ENCODE data around the gene NSMCE1. TPM values are rescaled to one million over a fixed set of nuclear protein-coding genes. Genes with fewer than 3 reads are reported as not detected.
"Not testable (repeated sequence)": the region's sequence is repeated elsewhere in the genome, so short reads cannot be mapped to it uniquely, and the experiment has no call there.

The NSMCE1 gene
- polyA plus RNA-seq, 3 donors, result 79.8 to 91.5 (median 84.7) TPM

DNA sequence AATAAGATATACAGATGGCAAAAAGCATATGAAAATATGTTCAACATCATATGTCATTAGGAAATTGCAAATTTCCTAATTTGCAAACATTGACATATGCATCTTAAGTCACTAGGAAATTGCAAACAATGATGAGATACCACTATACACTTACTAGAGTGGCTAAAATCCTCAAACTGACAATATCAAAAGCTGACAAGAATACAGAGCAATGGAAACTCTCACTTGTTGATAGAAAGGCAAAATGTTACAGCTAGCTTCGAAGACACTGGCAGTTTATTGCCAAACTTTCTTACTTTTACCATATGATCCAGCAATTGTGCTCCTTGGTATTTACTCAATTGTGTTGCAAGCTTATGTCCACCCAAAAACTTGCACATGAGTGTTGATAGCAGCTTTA is 40.2 kb upstream of the NSMCE1 start:
- DNase-seq (ENCODE audit: extremely low read depth in 1 of 11, low read depth in 9 of 11, low spot score in 4 of 11), result no peak

DNA sequence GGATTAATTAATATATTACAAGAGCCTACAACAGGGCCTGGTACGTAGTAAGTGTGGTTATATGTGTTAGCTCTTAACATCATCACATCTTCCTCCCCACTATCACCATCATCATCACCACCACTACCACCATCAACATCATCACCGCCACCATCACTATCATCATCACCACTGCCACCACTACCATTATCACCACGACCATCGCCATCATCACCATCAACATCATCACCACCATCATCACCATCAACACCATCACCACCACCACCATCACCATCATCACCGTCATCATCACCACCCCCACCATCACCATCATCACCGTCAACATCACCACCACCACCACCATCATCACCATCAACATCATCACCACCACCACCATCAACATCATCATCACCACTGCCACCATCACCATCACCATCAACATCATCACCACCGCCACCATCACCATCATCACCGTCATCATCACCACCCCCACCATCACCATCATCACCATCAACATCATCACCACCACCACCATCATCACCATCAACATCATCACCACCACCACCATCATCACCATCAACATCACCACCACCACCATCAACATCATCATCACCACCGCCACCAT is 37.4 kb upstream of the NSMCE1 start:
- DNase-seq (ENCODE audit: extremely low read depth in 1 of 11, low read depth in 9 of 11, low spot score in 4 of 11), result no peak

DNA sequence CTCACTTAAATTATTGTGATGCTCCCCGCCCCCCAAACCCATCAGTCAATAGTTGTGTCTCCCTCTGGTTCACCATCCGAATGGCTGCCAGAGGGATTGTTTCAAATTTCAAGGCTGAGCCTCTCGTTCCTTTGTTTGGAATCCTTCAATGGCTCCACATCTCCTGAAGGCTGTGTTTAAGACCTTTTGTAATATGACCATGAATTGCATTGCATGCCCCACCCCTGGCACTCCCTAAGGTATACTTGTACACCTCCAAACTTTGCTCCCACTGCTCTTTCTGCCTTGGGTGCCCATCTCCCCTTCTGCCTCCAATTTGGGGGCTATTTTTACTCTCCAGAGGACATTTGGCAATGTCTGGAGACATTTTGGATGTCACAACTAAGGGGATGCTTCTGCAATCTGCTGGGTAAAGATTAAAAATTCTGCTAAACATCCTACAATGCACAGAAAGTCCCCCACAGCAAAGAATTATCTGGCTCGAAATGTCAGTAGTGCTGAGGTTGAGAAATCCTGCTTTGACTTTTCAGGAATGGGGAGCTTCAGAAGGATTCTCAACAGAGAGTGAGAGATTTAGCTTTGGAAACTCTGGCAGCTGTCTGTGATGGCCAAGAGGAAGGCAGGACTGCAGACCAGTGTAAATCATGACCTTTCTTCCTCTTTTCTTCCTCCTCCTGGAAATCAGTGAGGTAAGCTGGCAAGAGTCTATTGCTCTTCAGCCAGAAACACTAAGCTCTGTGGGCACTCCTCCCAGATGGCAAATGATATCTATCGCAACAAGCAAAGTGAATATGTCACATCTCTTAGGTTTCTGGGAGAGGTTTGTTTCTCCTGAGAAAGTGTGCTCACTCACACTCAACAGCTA is 36.5 kb upstream of the NSMCE1 start:
- DNase-seq (ENCODE audit: extremely low read depth in 1 of 11, low read depth in 9 of 11, low spot score in 4 of 11), result no peak

DNA sequence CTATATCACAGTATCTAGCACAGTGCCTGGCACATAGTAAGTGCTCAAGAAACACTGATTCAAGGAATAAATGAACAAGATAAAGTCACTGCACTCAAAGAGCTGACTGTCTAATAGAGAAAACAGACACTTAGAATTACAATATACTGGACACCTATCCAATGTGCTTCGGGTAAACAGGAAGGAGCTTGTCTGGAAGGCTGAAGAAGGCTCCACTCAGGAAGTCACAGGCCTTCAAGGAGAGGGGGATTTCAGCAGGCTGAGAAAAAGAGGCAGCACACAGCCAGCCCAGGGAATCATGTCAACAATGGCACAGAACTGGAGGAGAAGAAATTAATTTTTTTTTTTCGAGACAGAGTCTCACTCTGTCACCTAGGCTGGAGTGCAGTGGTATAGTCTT is 35.5 kb upstream of the NSMCE1 start:
- DNase-seq (ENCODE audit: extremely low read depth in 1 of 11, low read depth in 9 of 11, low spot score in 4 of 11), result no peak

DNA sequence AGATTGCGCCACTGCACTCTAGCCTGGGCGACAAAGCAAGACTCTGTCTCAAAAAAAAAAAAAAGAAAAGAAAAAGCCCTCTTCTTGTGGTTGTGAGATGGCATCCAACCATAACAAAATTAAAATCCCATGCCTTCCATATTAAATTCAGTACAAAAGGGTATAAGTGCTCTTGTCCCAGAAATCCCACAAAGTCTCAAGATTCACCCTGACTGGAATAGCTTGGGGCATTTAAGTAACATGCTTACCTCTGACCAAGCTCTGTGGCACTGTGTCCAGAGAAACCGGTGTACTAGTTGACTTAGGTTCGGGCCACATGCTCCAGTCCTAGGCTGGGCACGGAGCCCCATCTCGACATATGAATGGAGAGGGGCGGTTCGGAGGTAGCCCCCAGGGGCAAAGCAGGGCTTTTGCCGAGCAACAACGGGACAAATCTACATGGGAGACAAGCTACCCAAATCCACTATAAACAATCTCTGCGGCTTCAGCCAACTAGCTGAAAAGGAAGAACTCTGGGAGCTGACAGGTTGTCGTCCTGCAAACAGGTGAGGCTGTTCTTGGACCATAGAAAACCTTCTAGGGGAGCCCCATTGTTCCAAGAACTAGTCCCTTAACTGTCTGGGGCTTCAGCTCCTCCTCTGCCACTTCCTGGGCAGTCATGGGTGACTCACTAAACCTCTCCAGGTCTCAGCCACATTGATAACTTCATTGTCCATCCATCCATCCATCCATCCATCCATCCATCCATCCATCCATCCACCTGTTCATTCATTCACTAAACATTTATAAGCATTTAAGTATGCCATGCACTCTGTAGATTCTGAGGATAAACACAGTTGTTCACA is 34.9 kb upstream of the NSMCE1 start:
- no peak for DNase-seq (ENCODE audit: extremely low read depth in 1 of 11, low read depth in 9 of 11, low spot score in 4 of 11)

DNA sequence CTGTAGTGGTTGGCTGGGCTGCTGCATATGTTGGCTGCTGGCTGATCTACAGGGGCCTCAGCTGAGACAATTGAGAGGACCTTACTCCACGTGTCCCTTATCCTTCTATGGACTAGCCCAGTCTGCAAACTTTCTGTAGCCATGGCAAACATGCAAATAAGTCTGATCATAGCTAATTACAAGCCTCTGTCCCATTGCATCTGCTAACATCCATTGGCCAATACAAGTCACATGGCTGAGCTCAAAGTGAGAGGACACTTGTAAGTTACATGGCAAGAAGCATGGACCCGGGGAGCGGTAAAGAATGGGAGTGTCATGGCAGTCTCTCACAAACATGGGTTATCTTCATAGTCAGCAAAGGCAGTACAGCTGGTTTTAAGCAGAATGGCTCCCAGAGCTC is 33.6 kb upstream of the NSMCE1 start:
- DNase-seq (ENCODE audit: extremely low read depth in 1 of 11, low read depth in 9 of 11, low spot score in 4 of 11), result no peak

DNA sequence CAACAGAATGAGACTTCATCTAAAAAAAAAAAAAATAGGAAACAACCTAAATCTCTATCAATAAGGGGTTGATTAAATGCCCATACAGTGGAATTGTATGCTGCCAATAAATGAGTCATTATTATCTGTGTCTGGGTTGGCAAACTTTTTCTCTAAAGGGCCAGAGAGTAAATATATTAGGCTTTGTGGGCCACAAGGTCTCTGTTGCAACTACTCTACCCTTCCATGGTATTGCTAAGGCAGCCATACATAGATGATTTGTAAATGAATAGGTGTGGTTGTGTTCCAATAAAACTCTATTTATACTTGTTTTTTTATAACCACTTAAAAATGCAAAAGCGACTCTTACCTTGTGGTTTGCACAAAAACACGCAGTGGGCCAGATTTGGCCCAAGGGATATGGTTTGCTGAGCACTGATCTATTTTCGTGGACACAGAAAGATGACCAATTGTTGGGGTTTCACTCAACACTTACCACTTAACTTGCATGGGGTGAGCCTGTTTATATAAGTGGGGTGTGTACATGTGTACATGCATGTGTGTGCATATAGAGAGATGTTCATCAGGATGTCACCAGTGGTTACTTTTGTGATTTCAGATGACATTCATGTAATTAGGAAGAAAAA is 32.8 kb upstream of the NSMCE1 start:
- DNase-seq (ENCODE audit: extremely low read depth in 1 of 11, low read depth in 9 of 11, low spot score in 4 of 11), result no peak

DNA sequence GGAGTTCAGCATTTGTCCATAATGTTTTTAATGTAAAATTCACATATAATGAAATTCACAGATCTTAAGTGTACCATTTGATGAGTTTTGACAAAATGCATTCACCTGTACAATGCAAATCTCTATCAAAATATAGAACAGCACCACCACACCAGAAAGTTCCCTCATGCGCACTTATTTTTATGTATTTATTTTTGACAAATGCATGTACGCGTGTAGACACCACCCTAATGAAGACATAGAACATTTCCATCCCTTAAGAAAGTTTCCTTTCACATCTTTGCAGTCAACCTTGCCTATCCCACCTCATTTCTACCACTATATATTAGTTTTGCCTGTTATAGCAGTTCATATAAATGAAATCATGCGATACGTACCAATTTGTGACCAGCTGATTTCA is 29.6 kb upstream of the NSMCE1 start:
- no peak for DNase-seq (ENCODE audit: extremely low read depth in 1 of 11, low read depth in 9 of 11, low spot score in 4 of 11)

DNA sequence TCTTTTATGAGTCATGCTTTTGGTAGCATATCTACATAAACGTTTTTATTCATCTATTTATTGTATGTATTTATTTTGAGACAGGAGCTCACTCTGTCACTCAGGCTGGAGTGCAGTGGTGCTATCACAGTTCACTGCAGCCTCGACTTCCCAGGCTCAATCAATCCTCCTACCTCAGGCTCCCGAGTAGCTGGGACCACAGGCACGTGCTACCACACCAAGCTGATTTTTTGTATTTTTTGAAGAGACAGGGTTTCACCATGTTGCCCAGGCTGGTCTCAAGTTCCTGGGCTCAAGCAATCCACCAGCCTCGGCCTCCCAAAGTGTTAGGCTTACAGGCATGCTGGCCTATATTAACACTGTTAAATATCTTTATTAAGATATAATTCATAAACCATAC is 24.8 kb upstream of the NSMCE1 start:
- no peak for DNase-seq (ENCODE audit: extremely low read depth in 1 of 11, low read depth in 9 of 11, low spot score in 4 of 11)

DNA sequence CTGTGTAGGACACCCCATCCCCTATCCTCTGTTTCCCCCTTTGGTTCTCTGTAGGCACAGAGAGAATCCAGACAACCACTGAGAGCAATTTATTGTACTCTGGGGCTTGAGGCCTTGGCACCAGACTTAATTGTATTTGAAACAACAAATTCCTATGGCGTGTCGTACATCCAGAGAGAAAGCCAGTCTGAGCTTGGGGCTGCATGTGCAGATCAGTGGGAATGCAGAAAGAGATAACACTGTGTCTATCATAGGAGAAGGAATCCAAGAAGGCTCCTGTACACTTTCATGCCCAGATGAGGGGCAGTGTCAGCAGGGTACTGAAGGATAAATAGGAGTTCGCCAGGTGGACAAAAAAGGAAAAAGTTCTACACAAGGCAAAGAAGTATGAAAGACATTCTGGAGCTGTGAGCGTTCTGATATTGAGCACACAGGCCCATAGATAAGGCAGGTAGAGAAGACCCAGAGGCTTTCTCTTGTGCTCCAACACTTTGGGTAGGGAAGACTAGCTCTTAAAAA is 23.2 kb upstream of the NSMCE1 start:
- no peak for DNase-seq (ENCODE audit: extremely low read depth in 1 of 11, low read depth in 9 of 11, low spot score in 4 of 11)

DNA sequence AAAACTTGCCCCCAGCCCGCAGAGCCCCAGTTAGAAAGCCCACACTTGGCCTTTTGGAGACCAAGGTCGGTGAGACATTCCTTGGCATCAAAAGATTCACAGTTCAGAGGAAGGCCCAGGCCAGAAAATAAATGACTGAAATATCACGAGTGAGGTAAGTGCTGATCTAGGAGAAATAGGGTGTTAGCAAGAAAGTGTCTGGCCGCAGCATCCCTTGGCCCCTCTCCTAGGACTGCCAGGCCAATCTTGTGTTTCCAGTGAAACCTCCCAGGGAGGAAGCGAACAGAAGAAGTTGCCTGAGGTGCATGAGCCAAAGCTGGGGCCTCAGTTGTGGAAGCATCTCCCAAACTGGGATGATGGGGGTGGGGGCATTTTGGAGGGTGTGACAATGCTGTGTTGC is 22.5 kb upstream of the NSMCE1 start:
- no peak for DNase-seq (ENCODE audit: extremely low read depth in 1 of 11, low read depth in 9 of 11, low spot score in 4 of 11)

DNA sequence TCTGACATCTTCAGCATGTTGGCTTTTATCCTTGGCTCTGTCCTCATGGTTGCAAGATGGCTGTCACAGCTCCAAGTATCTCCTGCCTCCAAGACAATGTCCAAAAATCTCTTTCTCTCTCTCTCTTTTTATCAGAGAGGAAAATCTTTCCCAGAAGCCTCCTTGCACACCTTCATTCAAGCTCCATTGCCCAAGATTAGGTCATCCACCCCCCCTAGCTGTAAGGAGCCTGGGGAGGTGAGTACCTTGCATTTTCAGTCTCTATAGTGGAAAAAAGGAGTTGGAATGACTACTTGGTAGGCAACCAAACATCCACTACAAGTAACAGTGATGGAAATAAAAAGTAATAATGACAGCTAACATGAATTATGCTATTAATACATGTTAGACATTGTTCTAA is 22.0 kb upstream of the NSMCE1 start:
- DNase-seq (ENCODE audit: extremely low read depth in 1 of 11, low read depth in 9 of 11, low spot score in 4 of 11), result no peak

DNA sequence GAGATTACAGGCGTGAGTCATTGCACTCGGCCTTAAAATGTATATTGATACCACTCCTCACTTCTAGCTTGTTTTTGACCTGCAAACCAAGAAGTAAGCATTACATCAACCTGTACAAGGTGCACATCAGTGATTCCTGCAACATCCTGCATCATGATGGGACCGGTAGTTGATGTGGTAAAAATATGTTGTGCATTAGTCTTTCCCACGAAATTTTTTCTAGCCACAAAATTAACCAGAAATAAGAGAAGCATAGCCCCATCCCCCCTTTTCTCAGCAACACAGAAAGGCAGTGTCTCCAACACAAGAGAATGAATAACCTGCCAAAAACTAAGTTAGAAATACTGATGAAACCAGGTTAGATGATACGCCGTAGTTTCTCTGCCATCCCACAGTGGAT is 21.1 kb upstream of the NSMCE1 start:
- no peak for DNase-seq (ENCODE audit: extremely low read depth in 1 of 11, low read depth in 9 of 11, low spot score in 4 of 11)

DNA sequence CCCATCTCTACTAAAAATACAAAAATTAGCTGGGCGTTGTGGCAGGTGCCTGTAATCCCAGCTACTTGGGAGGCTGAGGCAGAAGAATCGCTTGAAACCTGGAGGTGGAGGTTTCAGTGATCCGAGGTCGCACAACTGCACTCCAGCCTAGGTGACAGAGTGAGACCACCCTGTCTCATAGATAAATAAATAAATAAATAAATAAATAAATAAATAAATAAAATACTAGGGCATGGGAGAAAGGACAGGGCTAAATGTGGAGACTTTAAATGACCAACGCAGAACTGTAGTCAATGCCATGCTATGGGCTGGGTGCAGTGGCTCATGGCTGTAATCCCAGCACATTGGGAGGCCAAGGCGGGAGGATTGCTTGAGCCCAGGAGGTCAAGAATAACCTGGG is 19.7 kb upstream of the NSMCE1 start:
- not testable (repeated sequence) for DNase-seq (ENCODE audit: extremely low read depth in 1 of 11, low read depth in 9 of 11, low spot score in 4 of 11)

DNA sequence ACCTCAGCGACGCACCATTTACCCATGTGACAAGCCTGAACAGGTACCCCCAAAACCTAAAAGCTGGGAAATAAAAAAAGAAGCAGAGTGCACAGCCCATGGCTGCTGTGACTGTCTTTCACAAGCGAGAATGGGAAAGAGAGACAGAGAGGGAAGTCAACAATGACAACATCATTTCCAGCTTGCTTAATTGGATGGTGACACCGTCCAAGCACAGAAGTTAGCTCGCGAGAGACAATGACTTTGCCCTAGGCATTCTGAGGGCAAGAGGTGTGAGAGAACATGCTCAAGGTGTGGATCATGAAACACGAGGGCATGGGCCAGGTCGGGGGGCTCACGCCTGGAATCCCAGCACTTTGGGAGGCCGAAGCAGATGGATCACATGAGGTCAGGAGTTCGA is 19.3 kb upstream of the NSMCE1 start:
- no peak for DNase-seq (ENCODE audit: extremely low read depth in 1 of 11, low read depth in 9 of 11, low spot score in 4 of 11)

DNA sequence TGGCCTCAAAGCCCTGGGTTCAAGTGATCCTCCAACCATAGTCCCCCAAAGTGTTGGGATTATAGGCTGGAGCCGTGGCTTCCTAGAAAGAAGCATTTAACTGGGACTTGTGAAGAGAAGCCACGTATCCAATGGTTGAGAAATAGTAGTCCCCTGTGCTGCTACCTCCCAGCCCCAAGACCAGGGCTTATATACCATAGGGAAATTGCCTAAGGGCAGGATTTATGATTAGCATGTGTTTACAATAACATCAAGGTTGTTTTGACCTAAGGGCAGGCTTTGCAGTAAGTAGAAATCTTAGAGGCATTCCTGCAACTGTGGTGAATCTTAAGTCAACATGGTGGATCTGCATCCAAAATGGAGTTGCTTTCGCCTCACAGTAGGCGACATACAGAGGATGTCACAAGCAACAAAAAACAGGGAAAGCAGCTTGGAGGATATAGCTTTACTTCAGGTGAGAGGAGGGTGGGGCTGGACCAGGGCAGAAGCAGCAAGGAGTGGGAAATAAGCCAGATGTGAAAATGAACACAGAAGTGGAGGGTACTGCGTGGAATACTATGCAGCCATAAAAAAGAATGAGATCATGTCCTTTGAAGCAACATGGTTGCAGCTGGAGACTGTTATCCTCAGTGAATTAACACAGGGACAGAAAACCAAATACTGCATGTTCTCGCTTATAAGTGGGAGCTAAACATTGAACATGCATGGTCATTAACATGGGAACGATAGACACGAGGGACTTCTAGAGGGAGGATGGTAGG is 18.7 kb upstream of the NSMCE1 start:
- no peak for DNase-seq (ENCODE audit: extremely low read depth in 1 of 11, low read depth in 9 of 11, low spot score in 4 of 11)

DNA sequence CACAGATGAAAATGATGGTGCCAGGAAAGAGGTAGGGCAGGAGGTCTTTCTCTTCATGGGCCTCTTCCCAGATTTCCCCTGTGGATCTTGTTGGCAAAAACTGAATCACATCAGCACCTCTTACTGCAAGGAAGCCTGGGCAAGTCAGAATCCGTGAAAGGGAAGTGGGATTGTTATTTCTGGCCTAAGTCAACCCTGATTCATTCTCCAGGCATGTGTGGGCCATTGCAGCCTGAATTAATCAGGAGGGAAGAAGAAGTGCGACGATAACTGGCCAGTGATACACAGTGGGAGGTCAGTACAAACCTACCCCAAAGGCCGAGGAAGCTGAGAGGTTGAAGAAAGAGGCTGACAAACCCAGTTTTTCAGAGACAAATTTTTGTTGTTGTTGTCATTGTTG is 17.9 kb upstream of the NSMCE1 start:
- DNase-seq (ENCODE audit: extremely low read depth in 1 of 11, low read depth in 9 of 11, low spot score in 4 of 11), result no peak

DNA sequence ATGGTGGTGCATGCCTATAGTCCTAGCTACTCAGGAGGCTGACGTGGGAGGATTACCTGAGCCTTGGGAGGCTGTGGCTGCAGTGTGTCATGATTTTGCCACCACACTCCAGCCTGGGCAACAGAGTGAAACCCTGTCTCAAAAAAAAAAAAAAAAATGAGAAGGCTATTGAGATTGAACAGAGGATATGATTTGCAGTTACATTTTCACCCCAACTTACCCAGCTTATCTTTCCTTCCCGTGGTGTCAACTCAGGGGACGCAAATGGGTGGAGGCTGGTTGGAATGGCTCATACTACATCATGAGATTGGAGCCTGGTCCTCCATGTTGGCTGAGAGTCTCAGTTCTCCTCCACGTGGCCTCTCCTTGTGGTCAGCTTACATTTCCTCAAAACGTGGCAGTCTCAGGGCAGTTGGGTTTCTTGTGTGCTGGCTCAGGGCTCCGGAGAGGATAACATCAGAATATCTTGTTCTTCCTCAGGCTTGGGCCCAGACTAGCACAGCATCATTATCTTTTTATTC is 17.2 kb upstream of the NSMCE1 start:
- no peak for DNase-seq (ENCODE audit: extremely low read depth in 1 of 11, low read depth in 9 of 11, low spot score in 4 of 11)
